Suprapubic skin (tissue), 4 donors: ENCODE measurements around the gene MARCHF2.

Source experiments
- EP300 ChIP-seq: sonication (generic); formaldehyde crosslinking; IDR thresholded peaks from one replicate; pipeline ENCODE4 v1.6.1; 2017; ENCODE audit warnings: antibody characterized with exemption
- POLR2AphosphoS5 ChIP-seq, 3 donors: sonication (generic); formaldehyde crosslinking; IDR thresholded peaks; one replicate each; pipeline ENCODE4 v1.6.1; 2017; ENCODE audit warnings: antibody characterized with exemption in 3 of 3

- no peak for TF ChIP-seq POLR2AphosphoS5 (IDR thresholded peaks at IDR 0.05)
- TF ChIP-seq EP300 = no peak
Measured at GRCh38 chr19:8397271-8397670, 15.8 kb upstream of the MARCHF2 start.
